Nephron progenitor cell (in vitro differentiated cells): ENCODE results near the gene CCDC92B.

ENCODE experiments used
- DNase-seq: peaks from one replicate; pipeline ENCODE4 v3.0.0; 2021
- H3K27ac Mint-ChIP-seq: 2 replicates; pipeline ENCODE4 v1.8.0; 2021; ENCODE audit warnings: mild to moderate bottlenecking, moderate library complexity, mixed read lengths
- H3K27me3 Mint-ChIP-seq: 2 replicates; pipeline ENCODE4 v1.8.0; 2021; ENCODE audit warnings: mild to moderate bottlenecking, low read depth, mixed read lengths; ENCODE audit not compliant: poor library complexity
- H3K36me3 Mint-ChIP-seq: 2 replicates; pipeline ENCODE4 v1.8.0; 2021; ENCODE audit warnings: low read depth, mixed read lengths
- H3K4me1 Mint-ChIP-seq: 2 replicates; pipeline ENCODE4 v1.8.0; 2021; ENCODE audit warnings: mixed read lengths
- H3K4me3 Mint-ChIP-seq: 2 replicates; pipeline ENCODE4 v1.8.0; 2021; ENCODE audit warnings: mild to moderate bottlenecking, moderate library complexity, mixed read lengths
- H3K9me3 Mint-ChIP-seq: 2 replicates; pipeline ENCODE4 v1.8.0; 2021; ENCODE audit warnings: mild to moderate bottlenecking, moderate library complexity, mixed read lengths
- CTCF ChIP-seq: fragments of 200-600 bp; sonication (generic); IDR thresholded peaks from 2 replicates; pipeline ENCODE4 v1.5.0; 2021; ENCODE audit warnings: antibody characterized with exemption

Gene CCDC92B

GRCh38 chr17:2695961-2696760, 53.3 kb downstream of the CCDC92B start:
- Mint-ChIP-seq H3K27me3 (no peaks in the 10 kb centered on the region), H3K36me3 (peaks cover 5% of the 10 kb centered on the region), H3K4me3 (no peak overlapping the region), H3K9me3 (no peaks in the 10 kb centered on the region), H3K27ac (no peak overlapping the region), H3K4me1 (no peaks in the 10 kb centered on the region)
- DNase-seq, result no peak
- no peak for TF ChIP-seq CTCF

- peaks cover 5% of the 10 kb centered on the region for H3K36me3 Mint-ChIP-seq
- H3K4me1 Mint-ChIP-seq, result no peaks in the 10 kb centered on the region
- H3K27ac Mint-ChIP-seq, result no peak overlapping the region
- H3K9me3 Mint-ChIP-seq, result no peaks in the 10 kb centered on the region
- no peak overlapping the region for H3K4me3 Mint-ChIP-seq
- H3K27me3 Mint-ChIP-seq, result no peaks in the 10 kb centered on the region
- no peak for TF ChIP-seq CTCF
- DNase-seq, result no peak
These were observed 54.0 kb downstream of the CCDC92B start for GRCh38 chr17:2695243-2695960.

GRCh38 chr17:2694381-2695242, 54.8 kb downstream of the CCDC92B start:
- H3K36me3 Mint-ChIP-seq, result peaks cover 5% of the 10 kb centered on the region

GRCh38 chr17:2693561-2694380, 55.7 kb downstream of the CCDC92B start:
- no peak overlapping the region for H3K4me3 Mint-ChIP-seq
- H3K36me3 Mint-ChIP-seq, result peaks cover 5% of the 10 kb centered on the region
- no peaks in the 10 kb centered on the region for H3K27me3 Mint-ChIP-seq

More at GRCh38 chr17:2694381-2695242, 54.8 kb downstream of the CCDC92B start:
- TF ChIP-seq CTCF, result no peak
- Mint-ChIP-seq H3K4me1 (no peaks in the 10 kb centered on the region), H3K27ac (no peak overlapping the region), H3K27me3 (no peaks in the 10 kb centered on the region), H3K4me3 (no peak overlapping the region), H3K9me3 (no peaks in the 10 kb centered on the region)
- no peak for DNase-seq

More at GRCh38 chr17:2693561-2694380, 55.7 kb downstream of the CCDC92B start:
- Mint-ChIP-seq H3K27ac (no peak overlapping the region), H3K9me3 (no peaks in the 10 kb centered on the region), H3K4me1 (peaks cover 6% of the 10 kb centered on the region)
- no peak for TF ChIP-seq CTCF
- DNase-seq, result no peak
